Omental fat pad (tissue), 4 donors: ENCODE measurements around the gene PUSL1. TPM values are rescaled to one million over a fixed set of nuclear protein-coding genes. Genes with fewer than 3 reads are reported as not detected.

Experiments used
- ATAC-seq: fragments of 150-250 bp; one replicate; pipeline ENCODE4 v1.9.1; 2016; ENCODE audit warnings: mild to moderate bottlenecking, moderate library complexity; ENCODE audit not compliant: low FRiP score
- DNase-seq: peaks from one replicate; pipeline ENCODE4 v3.0.0-alpha.2; 2019; ENCODE audit warnings: low spot score
- CTCF ChIP-seq, 3 donors: fragments of 450-650 bp; IDR thresholded peaks; one replicate each; pipeline ENCODE4 v1.5.1; 2016 to 2017; ENCODE audit warnings: antibody characterized with exemption in 3 of 3, mild to moderate bottlenecking in 3 of 3, moderate library complexity in 2 of 3
- small RNA-seq: library from RNA; depleted of rRNA; stranded (forward); fragments of <200 nt; gene quantifications from one replicate; pipeline ENCODE3, GENCODE V24; 2016
- total RNA-seq, 4 donors: library from RNA; depleted of rRNA; stranded (reverse); fragments of >200 nt; gene quantifications; one replicate each; pipeline ENCODE4 v1.1.0, GENCODE V29; 2016

Gene PUSL1
- total RNA-seq, 4 donors from 2014 or later: 15.7 to 26.0 (median 17.5) TPM

- no peak for DNase-seq
- peak; percentile 25 for ATAC-seq
- TF ChIP-seq CTCF (IDR thresholded peaks at IDR 0.05): no peak
Measured at GRCh38 chr1:1360506-1361169, 52.2 kb downstream of the PUSL1 start.

Small RNA genes lying within 50 kb of the gene (small RNA-seq; reads per million reads assigned to genes)
- not detected for gene MIR6726

Other genes with a start within 250 kb of the PUSL1 start
- gene RNF223, start 234.3 kb upstream of the PUSL1 start, total RNA-seq: not detected
- gene C1orf159, start 192.5 kb upstream of the PUSL1 start, total RNA-seq: 10 to 100 TPM in 2 of 4 donors, 1 to 10 TPM in 2; 5.6 to 12.0 (median 9.5) TPM
- gene TTLL10, start 134.7 kb upstream of the PUSL1 start, total RNA-seq: 1 to 10 TPM in 1 of 4 donors, under 1 TPM in 2, not detected in 1; 0.48 to 1.0 (median 0.95) TPM
- gene TNFRSF18, start 102.0 kb upstream of the PUSL1 start, total RNA-seq: 1 to 10 TPM in 2 of 4 donors, under 1 TPM in 1, not detected in 1; 0.44 to 2.8 (median 1.7) TPM
- gene TNFRSF4, start 94.4 kb upstream of the PUSL1 start, total RNA-seq: 10 to 100 TPM in 1 of 4 donors, 1 to 10 TPM in 3; 2.4 to 10.7 (median 5.9) TPM
- 100 to 1,000 TPM in 2 of 4 donors, 10 to 100 TPM in 2; 78.3 to 122 (median 98.8) TPM for gene SDF4, start 76.6 kb upstream of the PUSL1 start, total RNA-seq
- gene B3GALT6, start 76.4 kb upstream of the PUSL1 start, total RNA-seq: 10 to 100 TPM; 14.6 to 27.1 (median 22.1) TPM
- 1 to 10 TPM in 3 of 4 donors, not detected in 1; 1.0 to 5.2 (median 1.8) TPM for gene C1QTNF12, start 61.9 kb upstream of the PUSL1 start, total RNA-seq
- 10 to 100 TPM; 30.4 to 50.3 (median 42.9) TPM for gene UBE2J2, start 34.7 kb upstream of the PUSL1 start, total RNA-seq
- 1 to 10 TPM in 3 of 4 donors, under 1 TPM in 1; 0.96 to 4.9 (median 2.7) TPM for gene SCNN1D, start 28.2 kb upstream of the PUSL1 start, total RNA-seq
- 10 to 100 TPM; 19.2 to 41.8 (median 38.1) TPM for gene ACAP3, start 667 bp upstream of the PUSL1 start, total RNA-seq
- 100 to 1,000 TPM in 1 of 4 donors, 10 to 100 TPM in 3; 71.9 to 103 (median 86.2) TPM for gene INTS11, start 16.1 kb downstream of the PUSL1 start, total RNA-seq
- gene CPTP, start 16.2 kb downstream of the PUSL1 start, total RNA-seq: 10 to 100 TPM in 2 of 4 donors, 1 to 10 TPM in 2; 8.5 to 18.6 (median 11.5) TPM
- under 1 TPM; 0.12 to 0.32 (median 0.16) TPM for gene TAS1R3, start 22.7 kb downstream of the PUSL1 start, total RNA-seq
- gene DVL1, start 40.8 kb downstream of the PUSL1 start, total RNA-seq: 10 to 100 TPM; 56.6 to 65.0 (median 61.8) TPM
- 100 to 1,000 TPM in 1 of 4 donors, 10 to 100 TPM in 3; 78.2 to 147 (median 83.3) TPM for gene MXRA8, start 50.0 kb downstream of the PUSL1 start, total RNA-seq
- 100 to 1,000 TPM in 3 of 4 donors, 10 to 100 TPM in 1; 96.3 to 115 (median 105) TPM for gene AURKAIP1, start 66.6 kb downstream of the PUSL1 start, total RNA-seq
- 100 to 1,000 TPM; 142 to 273 (median 204) TPM for gene CCNL2, start 90.7 kb downstream of the PUSL1 start, total RNA-seq
- gene MRPL20, start 98.7 kb downstream of the PUSL1 start, total RNA-seq: 100 to 1,000 TPM; 106 to 170 (median 136) TPM
- 1 to 10 TPM; 2.6 to 7.3 (median 3.8) TPM for gene ANKRD65, start 112.7 kb downstream of the PUSL1 start, total RNA-seq
- gene VWA1, start 127.1 kb downstream of the PUSL1 start, total RNA-seq: 10 to 100 TPM in 3 of 4 donors, 1 to 10 TPM in 1; 6.8 to 21.1 (median 13.8) TPM
- 1 to 10 TPM in 2 of 4 donors, under 1 TPM in 1, not detected in 1; 0.69 to 3.5 (median 2.4) TPM for gene ATAD3C, start 141.1 kb downstream of the PUSL1 start, total RNA-seq
- gene ATAD3B, start 163.2 kb downstream of the PUSL1 start, total RNA-seq: 10 to 100 TPM; 11.0 to 91.6 (median 16.5) TPM
- gene ATAD3A, start 203.6 kb downstream of the PUSL1 start, total RNA-seq: 10 to 100 TPM; 17.3 to 38.5 (median 20.7) TPM
- 1 to 10 TPM; 2.6 to 3.5 (median 3.1) TPM for gene TMEM240, start 232.0 kb downstream of the PUSL1 start, total RNA-seq